ENCODE data around the gene SCN3B. TPM values are rescaled to one million over a fixed set of nuclear protein-coding genes. Genes with fewer than 3 reads are reported as not detected.
"Not testable (repeated sequence)": the region's sequence is repeated elsewhere in the genome, so short reads cannot be mapped to it uniquely, and the experiment has no call there.

SCN3B gene
- total RNA-seq, 1 donor from 2014 or later, result 34.1 TPM

GRCh38 chr11:123665306-123665705 is 10.9 kb upstream of the SCN3B start:
- TF ChIP-seq, protein P1, sequence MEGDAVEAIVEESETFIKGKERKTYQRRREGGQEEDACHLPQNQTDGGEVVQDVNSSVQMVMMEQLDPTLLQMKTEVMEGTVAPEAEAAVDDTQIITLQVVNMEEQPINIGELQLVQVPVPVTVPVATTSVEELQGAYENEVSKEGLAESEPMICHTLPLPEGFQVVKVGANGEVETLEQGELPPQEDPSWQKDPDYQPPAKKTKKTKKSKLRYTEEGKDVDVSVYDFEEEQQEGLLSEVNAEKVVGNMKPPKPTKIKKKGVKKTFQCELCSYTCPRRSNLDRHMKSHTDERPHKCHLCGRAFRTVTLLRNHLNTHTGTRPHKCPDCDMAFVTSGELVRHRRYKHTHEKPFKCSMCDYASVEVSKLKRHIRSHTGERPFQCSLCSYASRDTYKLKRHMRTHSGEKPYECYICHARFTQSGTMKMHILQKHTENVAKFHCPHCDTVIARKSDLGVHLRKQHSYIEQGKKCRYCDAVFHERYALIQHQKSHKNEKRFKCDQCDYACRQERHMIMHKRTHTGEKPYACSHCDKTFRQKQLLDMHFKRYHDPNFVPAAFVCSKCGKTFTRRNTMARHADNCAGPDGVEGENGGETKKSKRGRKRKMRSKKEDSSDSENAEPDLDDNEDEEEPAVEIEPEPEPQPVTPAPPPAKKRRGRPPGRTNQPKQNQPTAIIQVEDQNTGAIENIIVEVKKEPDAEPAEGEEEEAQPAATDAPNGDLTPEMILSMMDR (IDR thresholded peaks at IDR 0.05; ENCODE audit: unreplicated experiment), result no peak
- H3K4me3 Mint-ChIP-seq (ENCODE audit: unreplicated experiment), result no peak overlapping the region
- H3K27me3 Mint-ChIP-seq (ENCODE audit: unreplicated experiment), result peaks cover 1% of the 10 kb centered on the region
- no peak for DNase-seq (ENCODE audit: low spot score)
- peaks cover 5% of the 10 kb centered on the region for H3K9me3 Mint-ChIP-seq (ENCODE audit: unreplicated experiment)
- no peaks in the 10 kb centered on the region for H3K36me3 Mint-ChIP-seq (ENCODE audit: low read depth, unreplicated experiment)
- H3K27ac Mint-ChIP-seq (ENCODE audit: unreplicated experiment), result no peak overlapping the region
- no peaks in the 10 kb centered on the region for H3K4me1 Mint-ChIP-seq (ENCODE audit: unreplicated experiment)

DNA sequence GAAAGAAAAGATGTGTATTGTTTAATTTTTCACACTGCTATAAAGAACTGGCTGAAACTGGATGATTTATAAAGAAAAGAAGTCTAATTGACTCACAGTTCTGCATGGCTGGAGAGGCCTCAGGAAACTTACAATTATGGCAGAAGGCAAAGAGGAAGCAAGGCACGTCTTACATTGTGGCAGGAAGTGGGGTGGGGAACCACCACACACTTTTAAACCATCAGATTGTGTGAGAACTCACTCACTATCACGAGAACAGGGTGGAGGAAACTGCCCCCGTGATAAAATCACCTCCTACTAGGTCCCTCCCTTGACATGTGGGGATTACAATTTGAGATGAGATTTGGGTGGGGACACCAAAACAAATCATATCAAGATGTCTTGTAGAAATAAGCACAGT is 5.5 kb upstream of the SCN3B start:
- not testable (repeated sequence) for H3K4me3 Mint-ChIP-seq (ENCODE audit: unreplicated experiment); H3K27ac Mint-ChIP-seq (ENCODE audit: unreplicated experiment); H3K9me3 Mint-ChIP-seq (ENCODE audit: unreplicated experiment); DNase-seq (ENCODE audit: low spot score); H3K36me3 Mint-ChIP-seq (ENCODE audit: low read depth, unreplicated experiment); H3K27me3 Mint-ChIP-seq (ENCODE audit: unreplicated experiment)
- H3K4me1 Mint-ChIP-seq (ENCODE audit: unreplicated experiment), result peaks cover 27% of the 10 kb centered on the region

GRCh38 chr11:123659311-123659710 is 4.9 kb upstream of the SCN3B start:
- H3K9me3 Mint-ChIP-seq (ENCODE audit: unreplicated experiment), result peaks cover 5% of the 10 kb centered on the region
- H3K27ac Mint-ChIP-seq (ENCODE audit: unreplicated experiment), result peak overlapping the region; percentile 11
- no peaks in the 10 kb centered on the region for H3K36me3 Mint-ChIP-seq (ENCODE audit: low read depth, unreplicated experiment)
- TF ChIP-seq, protein P1 (IDR thresholded peaks at IDR 0.05; ENCODE audit: unreplicated experiment), result no peak
- H3K27me3 Mint-ChIP-seq (ENCODE audit: unreplicated experiment), result peaks cover 8% of the 10 kb centered on the region
- peak overlapping the region; percentile 1 for H3K4me3 Mint-ChIP-seq (ENCODE audit: unreplicated experiment)
- no peak for DNase-seq (ENCODE audit: low spot score)
- peaks cover 28% of the 10 kb centered on the region for H3K4me1 Mint-ChIP-seq (ENCODE audit: unreplicated experiment)

DNA sequence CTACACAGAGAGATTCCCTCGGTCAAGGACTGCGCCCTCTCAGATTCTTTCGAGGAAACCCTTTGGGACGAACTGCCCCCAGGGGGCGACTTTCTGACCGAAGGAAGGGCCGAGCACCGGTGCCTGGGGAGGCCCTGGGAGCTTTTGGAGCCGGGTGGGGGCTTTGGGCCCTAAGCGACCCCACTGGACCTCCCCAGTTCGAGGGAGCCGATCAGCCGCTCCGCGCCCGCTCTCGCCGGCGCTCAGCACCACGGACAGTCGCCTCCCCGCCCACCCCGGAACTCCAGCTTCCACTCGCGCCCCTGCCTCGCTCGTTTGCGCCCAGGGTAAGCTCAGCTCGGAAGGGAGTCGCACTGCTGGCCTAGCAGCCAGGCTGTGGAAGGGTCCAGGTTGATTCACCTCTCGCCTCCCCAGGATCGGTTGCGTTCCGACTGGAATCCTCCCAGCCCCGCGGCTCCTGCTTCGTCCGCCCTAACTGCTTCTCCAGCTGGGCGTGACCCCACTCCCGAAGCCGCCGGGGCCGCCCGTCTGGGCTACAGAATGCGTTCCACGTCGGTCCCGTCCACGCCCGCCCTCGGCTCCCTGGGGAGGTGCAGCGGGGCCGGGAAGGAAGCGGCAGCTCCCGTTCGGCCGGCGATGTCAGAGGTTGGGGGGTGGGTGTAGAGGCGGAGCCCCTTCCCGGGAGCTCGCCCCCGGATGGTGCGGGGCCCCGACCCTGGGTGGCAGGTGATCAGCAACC is 428 bp downstream of the SCN3B start:
- DNase-seq (ENCODE audit: low spot score), result peak; percentile 62
- Mint-ChIP-seq H3K4me1 (ENCODE audit: unreplicated experiment) (peaks cover 41% of the 10 kb centered on the region), H3K9me3 (ENCODE audit: unreplicated experiment) (no peaks in the 10 kb centered on the region), H3K27ac (ENCODE audit: unreplicated experiment) (no peak overlapping the region), H3K36me3 (ENCODE audit: low read depth, unreplicated experiment) (peaks cover 3% of the 10 kb centered on the region), H3K27me3 (ENCODE audit: unreplicated experiment) (peaks cover 8% of the 10 kb centered on the region), H3K4me3 (ENCODE audit: unreplicated experiment) (peak overlapping the region; percentile 96)
- TF ChIP-seq, protein P1 (IDR thresholded peaks at IDR 0.05; ENCODE audit: unreplicated experiment), result no peak

GRCh38 chr11:123653483-123653826 is 969 bp downstream of the SCN3B start:
- H3K27me3 Mint-ChIP-seq (ENCODE audit: unreplicated experiment), result peaks cover 8% of the 10 kb centered on the region

More at GRCh38 chr11:123653483-123653826, 969 bp downstream of the SCN3B start:
- TF ChIP-seq, protein P1 (IDR thresholded peaks at IDR 0.05; ENCODE audit: unreplicated experiment), result no peak
- peak overlapping the region; percentile 80 for H3K27ac Mint-ChIP-seq (ENCODE audit: unreplicated experiment)
- H3K9me3 Mint-ChIP-seq (ENCODE audit: unreplicated experiment), result no peaks in the 10 kb centered on the region
- peak overlapping the region; percentile 96 for H3K4me3 Mint-ChIP-seq (ENCODE audit: unreplicated experiment)
- peaks cover 35% of the 10 kb centered on the region for H3K4me1 Mint-ChIP-seq (ENCODE audit: unreplicated experiment)
- peak; percentile 14 for DNase-seq (ENCODE audit: low spot score)
- H3K36me3 Mint-ChIP-seq (ENCODE audit: low read depth, unreplicated experiment), result peaks cover 3% of the 10 kb centered on the region

Data from endothelial cell (in vitro differentiated cells).